HFFc6 (cell line): ENCODE measurements around the gene TLDC2. TPM values are rescaled to one million over a fixed set of nuclear protein-coding genes. Genes with fewer than 3 reads are reported as not detected.
"Not testable (repeated sequence)": the region's sequence is repeated elsewhere in the genome, so short reads cannot be mapped to it uniquely, and the experiment has no call there.

Source experiments
- DNase-seq: peaks from one replicate; pipeline ENCODE4 v3.0.0-alpha.2; 2018
- H3K27ac Mint-ChIP-seq: 2 replicates; pipeline ENCODE4 v1.8.0; 2020; ENCODE audit warnings: mild to moderate bottlenecking, mixed read lengths
- H3K27me3 Mint-ChIP-seq: 2 replicates; pipeline ENCODE4 v1.8.0; 2021; ENCODE audit warnings: mild to moderate bottlenecking, moderate library complexity, mixed read lengths; ENCODE audit not compliant: insufficient read depth
- H3K36me3 Mint-ChIP-seq: 2 replicates; pipeline ENCODE4 v1.8.0; 2021; ENCODE audit warnings: low read depth, mixed read lengths
- H3K4me1 Mint-ChIP-seq: 2 replicates; pipeline ENCODE4 v1.8.0; 2020; ENCODE audit warnings: low read depth, mixed read lengths
- H3K4me3 Mint-ChIP-seq: 2 replicates; pipeline ENCODE4 v1.8.0; 2020; ENCODE audit warnings: mild to moderate bottlenecking, moderate library complexity, mixed read lengths
- H3K9me3 Mint-ChIP-seq: 2 replicates; pipeline ENCODE4 v1.8.0; 2020; ENCODE audit warnings: mild to moderate bottlenecking, mixed read lengths
- total RNA-seq, 6 experiments: library from RNA; stranded (reverse); fragmentation: NEBNext Ultra II Directional; extraction: Animal tissue kit (Norgen Biotek cat#: 25700); gene quantifications; 2 replicates in 1 of 6; 3 replicates in 5 of 6; pipeline ENCODE4 v1.2.3, GENCODE V29; 2021
- TF ChIP-seq, protein P1 (sequence below): fragments of 200-600 bp; sonication (generic); IDR thresholded peaks from 2 replicates; pipeline ENCODE4 v1.5.0; 2021; ENCODE audit warnings: antibody characterized with exemption, mild to moderate bottlenecking

The TLDC2 gene
- total RNA-seq, 6 experiments from 2014 or later = 0.17 to 0.55 (median 0.39) TPM

DNA sequence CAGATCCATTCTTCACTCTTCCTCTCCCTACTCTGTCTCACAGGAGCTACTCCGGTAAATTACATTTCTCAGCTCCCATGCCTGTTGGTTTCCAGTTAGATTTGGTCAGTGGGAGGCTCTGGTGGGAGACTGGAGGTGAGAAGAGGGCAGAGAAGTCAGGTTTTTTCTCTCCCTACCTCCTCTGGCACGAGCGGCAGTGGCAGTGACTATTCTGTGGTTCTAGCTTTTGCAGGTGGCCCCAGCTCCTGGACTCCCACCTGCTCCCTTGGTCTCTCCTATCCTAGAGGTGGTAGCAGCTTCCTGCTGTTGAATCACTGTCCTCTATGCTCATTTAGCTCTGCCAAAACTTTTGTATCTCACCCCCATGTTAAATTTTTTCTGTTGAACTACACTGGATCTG, 17.9 kb downstream of the TLDC2 start:
- Mint-ChIP-seq H3K9me3 (no peaks in the 10 kb centered on the region), H3K4me3 (no peak overlapping the region), H3K36me3 (no peaks in the 10 kb centered on the region; the same call in 1 of the 2 replicates), H3K4me1 (peaks cover 3% of the 10 kb centered on the region), H3K27me3 (no peaks in the 10 kb centered on the region), H3K27ac (no peak overlapping the region)
- no peak for DNase-seq
- TF ChIP-seq, protein P1, sequence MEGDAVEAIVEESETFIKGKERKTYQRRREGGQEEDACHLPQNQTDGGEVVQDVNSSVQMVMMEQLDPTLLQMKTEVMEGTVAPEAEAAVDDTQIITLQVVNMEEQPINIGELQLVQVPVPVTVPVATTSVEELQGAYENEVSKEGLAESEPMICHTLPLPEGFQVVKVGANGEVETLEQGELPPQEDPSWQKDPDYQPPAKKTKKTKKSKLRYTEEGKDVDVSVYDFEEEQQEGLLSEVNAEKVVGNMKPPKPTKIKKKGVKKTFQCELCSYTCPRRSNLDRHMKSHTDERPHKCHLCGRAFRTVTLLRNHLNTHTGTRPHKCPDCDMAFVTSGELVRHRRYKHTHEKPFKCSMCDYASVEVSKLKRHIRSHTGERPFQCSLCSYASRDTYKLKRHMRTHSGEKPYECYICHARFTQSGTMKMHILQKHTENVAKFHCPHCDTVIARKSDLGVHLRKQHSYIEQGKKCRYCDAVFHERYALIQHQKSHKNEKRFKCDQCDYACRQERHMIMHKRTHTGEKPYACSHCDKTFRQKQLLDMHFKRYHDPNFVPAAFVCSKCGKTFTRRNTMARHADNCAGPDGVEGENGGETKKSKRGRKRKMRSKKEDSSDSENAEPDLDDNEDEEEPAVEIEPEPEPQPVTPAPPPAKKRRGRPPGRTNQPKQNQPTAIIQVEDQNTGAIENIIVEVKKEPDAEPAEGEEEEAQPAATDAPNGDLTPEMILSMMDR = no peak

DNA sequence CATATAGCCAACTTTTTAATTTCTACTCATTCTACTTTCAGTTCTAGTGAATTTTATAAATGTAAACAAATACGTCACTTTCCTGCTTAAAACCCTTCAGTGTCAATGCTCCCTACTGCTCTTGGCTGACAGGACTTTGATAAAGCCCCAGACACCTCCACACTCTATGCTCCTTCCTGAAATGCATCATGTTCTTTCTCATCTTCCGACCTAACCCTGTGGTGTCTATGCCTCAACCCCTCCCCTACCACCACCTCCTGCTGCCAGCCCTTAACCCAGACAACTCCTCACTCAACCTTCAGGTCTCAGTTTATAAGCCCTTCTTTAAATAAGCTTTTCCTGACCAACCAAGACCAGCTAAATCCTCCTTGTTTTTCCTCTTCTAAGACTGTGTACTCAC, 19.1 kb downstream of the TLDC2 start:
- DNase-seq = no peak
- Mint-ChIP-seq H3K4me1 (peaks cover 12% of the 10 kb centered on the region), H3K27ac (no peak overlapping the region), H3K27me3 (no peaks in the 10 kb centered on the region), H3K36me3 (no peaks in the 10 kb centered on the region; the same call in 1 of the 2 replicates), H3K9me3 (no peaks in the 10 kb centered on the region), H3K4me3 (no peak overlapping the region)
- TF ChIP-seq, protein P1 = no peak

DNA sequence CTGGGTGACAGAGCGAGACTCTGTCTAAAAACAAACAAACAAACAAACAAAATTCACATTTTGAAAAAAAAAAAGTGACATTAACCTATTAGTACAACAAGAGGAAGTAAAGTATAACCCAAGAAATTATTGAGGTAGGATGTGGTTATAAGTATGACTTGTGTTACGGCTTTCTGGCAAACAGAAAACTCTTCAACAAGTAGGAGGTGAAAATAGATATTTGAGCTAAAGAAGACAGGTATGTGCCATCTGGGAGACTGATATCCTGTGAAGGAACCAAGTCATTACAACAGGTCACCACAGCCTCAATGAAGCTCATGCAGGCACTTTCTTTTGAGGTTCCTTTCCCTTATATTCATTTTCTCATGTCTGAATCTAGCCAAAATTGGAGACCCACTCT, 28.8 kb downstream of the TLDC2 start:
- Mint-ChIP-seq H3K9me3 (no peaks in the 10 kb centered on the region), H3K27ac (no peak overlapping the region), H3K4me1 (peaks cover under 1% of the 10 kb centered on the region; the same call in 1 of the 2 replicates), H3K27me3 (no peaks in the 10 kb centered on the region), H3K36me3 (no peaks in the 10 kb centered on the region; the same call in 1 of the 2 replicates), H3K4me3 (no peak overlapping the region)
- no peak for DNase-seq
- TF ChIP-seq, protein P1 = no peak

DNA sequence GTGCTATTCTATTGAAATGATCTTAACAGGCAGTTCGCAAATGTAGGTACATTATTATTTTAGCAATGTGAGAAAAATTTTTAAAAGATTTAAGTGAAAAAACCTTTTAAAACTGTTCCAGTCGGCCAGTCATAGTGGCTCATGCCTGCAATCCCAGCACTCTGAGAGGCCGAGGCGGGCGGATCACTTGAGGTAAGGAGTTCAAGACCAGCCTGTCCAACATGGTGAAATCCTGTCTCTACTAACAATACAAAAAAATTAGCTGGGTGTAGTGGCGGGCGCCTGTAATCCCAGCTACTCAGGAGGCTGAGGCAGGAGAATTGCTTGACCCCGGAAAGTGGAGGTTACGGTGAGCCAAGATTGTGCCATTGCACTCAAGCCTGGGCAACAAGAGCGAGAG, 29.6 kb downstream of the TLDC2 start:
- not testable (repeated sequence) for H3K4me3 Mint-ChIP-seq, DNase-seq, H3K27me3 Mint-ChIP-seq, H3K9me3 Mint-ChIP-seq, H3K27ac Mint-ChIP-seq, H3K4me1 Mint-ChIP-seq, H3K36me3 Mint-ChIP-seq

DNA sequence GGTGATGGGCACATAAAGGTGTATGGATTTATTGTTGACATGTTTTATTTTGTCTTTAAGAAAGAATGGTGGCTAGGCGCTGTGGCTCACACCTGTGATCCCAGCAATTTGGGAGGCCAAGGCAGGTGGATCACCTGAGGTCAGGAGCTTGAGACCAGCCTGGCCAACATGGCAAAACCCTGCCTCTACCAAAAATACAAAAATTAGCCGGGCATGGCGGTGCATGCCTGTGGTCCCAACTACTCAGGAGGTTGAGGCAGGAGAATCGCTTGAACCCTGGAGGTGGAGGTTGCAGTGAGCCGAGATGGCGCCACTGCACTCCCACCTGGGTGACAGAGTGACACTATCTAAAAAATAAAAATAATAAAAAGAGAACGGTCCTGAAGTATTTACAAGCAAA, 30.1 kb downstream of the TLDC2 start:
- H3K27ac Mint-ChIP-seq, DNase-seq, H3K36me3 Mint-ChIP-seq, H3K4me3 Mint-ChIP-seq, H3K4me1 Mint-ChIP-seq, H3K9me3 Mint-ChIP-seq, H3K27me3 Mint-ChIP-seq: not testable (repeated sequence)

DNA sequence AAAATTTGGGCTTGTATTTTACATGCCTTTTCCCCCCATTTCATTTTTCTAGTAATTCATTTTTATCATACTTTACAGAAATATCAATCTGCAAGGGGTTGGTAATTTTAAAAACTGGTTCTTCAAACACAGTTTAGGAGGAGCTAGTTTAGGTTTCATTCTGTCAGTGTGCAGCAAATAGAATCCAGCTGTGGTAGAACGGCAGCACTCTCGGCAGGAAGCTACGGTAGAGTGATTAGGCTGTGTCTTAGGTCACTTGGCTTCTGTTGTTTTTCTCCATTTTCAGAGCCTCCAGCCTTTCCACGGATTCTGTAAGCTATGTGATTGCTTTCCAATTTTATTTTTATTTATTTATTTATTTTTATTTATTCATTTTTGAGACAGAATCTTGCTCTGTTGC, 32.7 kb downstream of the TLDC2 start:
- H3K36me3 Mint-ChIP-seq = peaks cover 5% of the 10 kb centered on the region; the same call in 1 of the 2 replicates
- TF ChIP-seq, protein P1 = no peak

DNA sequence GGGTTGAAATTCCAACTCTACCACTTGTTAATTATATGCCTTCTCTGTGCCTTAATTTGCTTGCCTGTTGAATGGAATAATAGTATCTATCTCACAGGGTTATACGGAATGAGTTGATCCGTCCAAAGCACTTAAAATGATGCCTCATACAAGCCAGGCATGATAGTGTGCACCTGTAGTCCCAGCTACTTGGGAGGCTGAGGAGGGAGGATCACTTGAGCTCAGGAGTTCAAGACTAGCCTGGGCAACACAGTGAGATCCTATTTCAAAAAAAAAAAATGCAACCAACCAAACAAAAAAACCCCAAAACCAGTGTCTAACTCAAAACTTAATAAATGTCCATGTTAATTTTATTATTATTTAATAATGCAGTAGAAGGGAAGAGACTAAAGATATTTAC, 40.3 kb downstream of the TLDC2 start:
- Mint-ChIP-seq H3K4me3 (no peak overlapping the region), H3K36me3 (0 out of 2 replicates have a peak, but pooled peaks cover 5% of the 10 kb centered on the region), H3K27me3 (no peaks in the 10 kb centered on the region), H3K27ac (no peak overlapping the region), H3K4me1 (no peaks in the 10 kb centered on the region), H3K9me3 (no peaks in the 10 kb centered on the region)
- DNase-seq = no peak
- TF ChIP-seq, protein P1 = no peak

More for the DNA sequence above, 32.7 kb downstream of the TLDC2 start:
- Mint-ChIP-seq H3K4me3 (no peak overlapping the region), H3K4me1 (no peaks in the 10 kb centered on the region), H3K27ac (no peak overlapping the region), H3K27me3 (no peaks in the 10 kb centered on the region), H3K9me3 (no peaks in the 10 kb centered on the region)
- DNase-seq = no peak
